WERI-Rb-1 (cell line): ENCODE data around the gene ZNF439.
"Not testable (repeated sequence)": the region's sequence is repeated elsewhere in the genome, so short reads cannot be mapped to it uniquely, and the experiment has no call there.

ENCODE experiments used
- DNase-seq: peaks from one replicate; pipeline ENCODE4 v3.0.0-alpha.2; 2020
- H3K27ac ChIP-seq: fragments of 250-450 bp; sonication (Bioruptor Pico); 2 replicates; pipeline ENCODE4 v1.5.1; 2020; ENCODE audit warnings: mild to moderate bottlenecking, moderate library complexity
- H3K27me3 ChIP-seq: fragments of 250-450 bp; sonication (Bioruptor Pico); 2 replicates; pipeline ENCODE4 v1.5.1; 2021; ENCODE audit warnings: mild to moderate bottlenecking, low read depth, moderate library complexity; ENCODE audit not compliant: insufficient read depth, severe bottlenecking
- H3K36me3 ChIP-seq: fragments of 250-450 bp; sonication (Bioruptor Pico); 2 replicates; pipeline ENCODE4 v1.5.1; 2020; ENCODE audit warnings: mild to moderate bottlenecking, moderate library complexity
- H3K4me3 ChIP-seq: 2 replicates; pipeline ENCODE4 v1.5.1; 2011; ENCODE audit warnings: low read depth, mild to moderate bottlenecking, control low read depth, low read length
- H3K9me3 ChIP-seq: fragments of 250-450 bp; sonication (Bioruptor Pico); 2 replicates; pipeline ENCODE4 v1.5.1; 2021; ENCODE audit warnings: mild to moderate bottlenecking, moderate library complexity; ENCODE audit not compliant: severe bottlenecking
- TF ChIP-seq, protein P1 (sequence below): IDR thresholded peaks from 2 replicates; pipeline ENCODE4 v1.5.1; 2011; ENCODE audit warnings: low read depth, mild to moderate bottlenecking, control low read depth, inconsistent platforms, low read length

Gene ZNF439

DNA sequence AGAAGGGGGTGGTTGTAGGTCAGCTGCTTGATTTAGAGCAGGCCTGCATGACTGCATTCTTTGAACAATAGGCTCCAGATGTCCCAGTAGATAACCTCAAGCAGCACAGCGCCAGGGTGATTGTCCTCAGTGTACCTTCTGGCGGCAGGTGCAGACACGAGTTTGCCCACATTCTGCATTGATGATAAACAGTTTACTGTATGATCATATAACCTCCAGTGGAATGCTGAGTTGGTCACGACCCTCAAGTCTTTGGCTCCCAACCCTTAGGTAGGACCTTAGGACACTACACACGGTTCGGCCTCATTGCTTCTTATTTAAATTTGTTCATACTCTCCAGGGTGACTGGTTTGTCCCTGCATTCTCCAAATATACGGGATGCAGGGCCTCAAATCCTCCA, 12.2 kb downstream of the ZNF439 start:
- H3K27me3 ChIP-seq: no peaks in the 10 kb centered on the region

GRCh38 chr19:11861301-11861700, 12.8 kb downstream of the ZNF439 start:
- TF ChIP-seq, protein P1, sequence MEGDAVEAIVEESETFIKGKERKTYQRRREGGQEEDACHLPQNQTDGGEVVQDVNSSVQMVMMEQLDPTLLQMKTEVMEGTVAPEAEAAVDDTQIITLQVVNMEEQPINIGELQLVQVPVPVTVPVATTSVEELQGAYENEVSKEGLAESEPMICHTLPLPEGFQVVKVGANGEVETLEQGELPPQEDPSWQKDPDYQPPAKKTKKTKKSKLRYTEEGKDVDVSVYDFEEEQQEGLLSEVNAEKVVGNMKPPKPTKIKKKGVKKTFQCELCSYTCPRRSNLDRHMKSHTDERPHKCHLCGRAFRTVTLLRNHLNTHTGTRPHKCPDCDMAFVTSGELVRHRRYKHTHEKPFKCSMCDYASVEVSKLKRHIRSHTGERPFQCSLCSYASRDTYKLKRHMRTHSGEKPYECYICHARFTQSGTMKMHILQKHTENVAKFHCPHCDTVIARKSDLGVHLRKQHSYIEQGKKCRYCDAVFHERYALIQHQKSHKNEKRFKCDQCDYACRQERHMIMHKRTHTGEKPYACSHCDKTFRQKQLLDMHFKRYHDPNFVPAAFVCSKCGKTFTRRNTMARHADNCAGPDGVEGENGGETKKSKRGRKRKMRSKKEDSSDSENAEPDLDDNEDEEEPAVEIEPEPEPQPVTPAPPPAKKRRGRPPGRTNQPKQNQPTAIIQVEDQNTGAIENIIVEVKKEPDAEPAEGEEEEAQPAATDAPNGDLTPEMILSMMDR: no peak
- Histone ChIP-seq H3K9me3 (no peaks in the 10 kb centered on the region), H3K36me3 (peaks cover 17% of the 10 kb centered on the region), H3K4me3 (no peak overlapping the region), H3K27me3 (no peaks in the 10 kb centered on the region), H3K27ac (no peak overlapping the region)
- DNase-seq: no peak

More for the DNA sequence above, 12.2 kb downstream of the ZNF439 start:
- TF ChIP-seq, protein P1: no peak
- no peaks in the 10 kb centered on the region for H3K9me3 ChIP-seq
- H3K4me3 ChIP-seq: no peak overlapping the region
- peaks cover 14% of the 10 kb centered on the region for H3K36me3 ChIP-seq
- no peak overlapping the region for H3K27ac ChIP-seq
- no peak for DNase-seq

GRCh38 chr19:11867766-11868165, 19.2 kb downstream of the ZNF439 start:
- H3K27me3 ChIP-seq: not testable (repeated sequence)
- H3K9me3 ChIP-seq: peaks cover 19% of the 10 kb centered on the region

DNA sequence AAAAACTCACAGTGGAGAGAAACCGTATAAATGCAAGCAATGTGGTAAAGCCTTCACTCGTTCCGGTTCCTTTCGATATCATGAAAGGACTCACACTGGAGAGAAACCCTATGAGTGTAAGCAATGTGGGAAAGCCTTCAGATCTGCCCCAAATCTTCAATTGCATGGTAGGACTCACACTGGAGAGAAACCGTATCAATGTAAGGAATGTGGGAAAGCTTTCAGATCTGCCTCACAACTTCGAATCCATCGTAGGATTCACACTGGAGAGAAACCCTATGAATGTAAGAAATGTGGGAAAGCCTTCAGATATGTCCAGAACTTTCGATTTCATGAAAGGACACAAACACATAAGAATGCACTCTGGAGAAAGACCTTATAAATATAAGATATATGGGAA, 19.7 kb downstream of the ZNF439 start:
- H3K27ac ChIP-seq: no peak overlapping the region
- H3K9me3 ChIP-seq: peaks cover 19% of the 10 kb centered on the region
- H3K36me3 ChIP-seq: peaks cover 54% of the 10 kb centered on the region
- H3K27me3 ChIP-seq: no peaks in the 10 kb centered on the region
- no peak overlapping the region for H3K4me3 ChIP-seq
- no peak for DNase-seq
- TF ChIP-seq, protein P1: no peak

More at GRCh38 chr19:11867766-11868165, 19.2 kb downstream of the ZNF439 start:
- not testable (repeated sequence) for H3K27ac ChIP-seq, H3K4me3 ChIP-seq, DNase-seq
- H3K36me3 ChIP-seq: peaks cover 54% of the 10 kb centered on the region

DNA sequence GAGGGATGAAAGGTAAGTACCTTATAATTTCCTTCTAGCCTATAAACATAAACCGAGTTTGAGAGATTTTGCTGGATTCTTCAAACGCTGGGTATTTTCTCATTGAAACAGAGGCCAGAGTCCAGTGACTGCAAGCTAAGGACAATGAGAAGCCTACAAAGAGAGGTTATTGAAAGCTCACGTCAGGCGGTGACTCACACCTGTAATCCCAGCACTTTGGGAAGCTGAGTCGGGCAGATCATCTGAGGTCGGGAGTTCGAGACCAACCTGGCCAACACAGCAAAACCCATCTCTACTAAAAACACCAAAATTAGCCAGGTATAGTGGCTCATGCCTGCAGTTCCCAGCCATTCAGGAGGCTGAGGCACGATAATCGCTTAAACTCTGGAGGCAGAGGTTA, 24.1 kb downstream of the ZNF439 start:
- H3K9me3 ChIP-seq: peaks cover 10% of the 10 kb centered on the region
- DNase-seq: no peak
- H3K36me3 ChIP-seq: peaks cover 23% of the 10 kb centered on the region
- TF ChIP-seq, protein P1: no peak
- no peak overlapping the region for H3K27ac ChIP-seq
- no peak overlapping the region for H3K4me3 ChIP-seq
- H3K27me3 ChIP-seq: no peaks in the 10 kb centered on the region

- TF ChIP-seq, protein P1: no peak
- Histone ChIP-seq H3K27ac (no peak overlapping the region), H3K36me3 (peaks cover 12% of the 10 kb centered on the region), H3K4me3 (no peak overlapping the region), H3K9me3 (peaks cover 8% of the 10 kb centered on the region), H3K27me3 (no peaks in the 10 kb centered on the region)
- no peak for DNase-seq
Measured at GRCh38 chr19:11873762-11874161, 25.2 kb downstream of the ZNF439 start.
